GM12892 (cell line): Measurements from ENCODE around the gene STARD13.

Source experiments
- POLR2A ChIP-seq: IDR thresholded peaks from 2 replicates; pipeline ENCODE4 v1.6.1; 2011; ENCODE audit warnings: low read depth, low read length, control low read depth
- POLR2AphosphoS5 ChIP-seq: IDR thresholded peaks from 2 replicates; pipeline ENCODE4 v1.6.1; 2011; ENCODE audit warnings: low read depth, low read length, control low read depth
- TAF1 ChIP-seq: IDR thresholded peaks from 2 replicates; pipeline ENCODE4 v1.6.1; 2011; ENCODE audit warnings: low read depth, mild to moderate bottlenecking, control low read depth, low read length, borderline replicate concordance

DNA sequence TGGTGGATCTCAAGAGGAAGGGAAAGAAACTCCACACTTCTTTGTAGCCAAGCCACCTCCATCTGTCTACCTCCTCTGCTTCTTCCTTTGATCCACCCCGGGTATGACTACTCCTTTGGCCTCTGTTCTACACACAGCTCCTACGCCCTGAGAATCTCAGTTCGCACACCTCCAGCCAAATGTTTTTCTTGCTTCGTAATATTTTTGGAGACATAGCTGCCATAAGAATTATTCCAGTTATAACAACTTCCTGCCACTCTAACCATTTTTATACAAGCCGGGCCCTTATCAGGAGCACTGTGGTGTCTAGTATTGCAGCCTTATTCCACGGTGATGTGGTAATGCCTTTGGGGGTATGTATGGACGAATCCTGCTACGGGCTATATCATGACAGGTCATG, 126.7 kb downstream of the STARD13 start:
- no peak for TF ChIP-seq POLR2A
- no peak for TF ChIP-seq POLR2AphosphoS5
- TF ChIP-seq TAF1: no peak
